Astrocyte of the spinal cord (primary cell): ENCODE results near the gene MAML3.
A peak's percentile ranks its signal among the peaks of the same experiment; 100 is the strongest.

ENCODE experiments used
- DNase-seq: peaks from one replicate; pipeline ENCODE4 v3.0.0; 2011; ENCODE audit warnings: low read depth, low spot score
- H3K4me3 ChIP-seq: 2 replicates; pipeline ENCODE4 v1.5.1; 2011; ENCODE audit warnings: low read depth, mild to moderate bottlenecking, low read length, moderate library complexity
- in situ Hi-C: cut with HindIII; loops from 2 replicates; pipeline ENCODE4 v1.10.0; 2017; ENCODE audit warnings: low sequenced_read_pairs
- TF ChIP-seq, protein P1 (sequence below): IDR thresholded peaks from 2 replicates; pipeline ENCODE4 v1.5.1; 2012; ENCODE audit warnings: low read depth, mild to moderate bottlenecking, low read length, inconsistent platforms

The MAML3 gene

DNA sequence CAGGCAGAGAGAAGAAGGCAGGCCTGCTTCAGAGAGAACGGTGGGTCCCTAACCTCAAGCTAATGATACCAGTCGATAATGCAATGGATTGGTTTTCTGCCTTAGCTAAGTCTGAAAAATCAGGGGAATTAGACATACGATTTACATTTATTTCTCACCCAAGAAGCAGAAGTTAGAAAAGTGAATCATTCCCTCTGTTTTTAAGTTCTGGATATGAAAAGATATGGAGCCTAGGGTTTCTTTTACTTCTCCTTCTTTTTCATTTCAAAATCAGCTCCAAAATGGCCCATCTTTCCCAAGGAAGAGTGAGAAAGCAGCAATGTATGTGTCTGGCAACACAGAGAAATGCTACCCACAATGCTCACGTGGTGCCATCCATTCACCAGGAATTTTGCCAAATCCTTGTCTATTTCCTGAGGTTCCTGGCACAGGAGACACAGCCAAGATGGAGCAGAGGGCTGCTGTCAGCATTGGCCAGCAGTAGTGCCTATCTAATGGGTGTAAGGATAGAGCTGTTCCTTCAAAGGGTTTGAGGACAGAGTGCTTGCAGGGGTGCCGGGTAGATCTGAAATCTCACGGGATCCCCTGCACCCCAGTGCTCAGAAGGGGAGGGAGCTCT, 231.5 kb downstream of the MAML3 start:
- peak; percentile 57 for DNase-seq
- TF ChIP-seq, protein P1, sequence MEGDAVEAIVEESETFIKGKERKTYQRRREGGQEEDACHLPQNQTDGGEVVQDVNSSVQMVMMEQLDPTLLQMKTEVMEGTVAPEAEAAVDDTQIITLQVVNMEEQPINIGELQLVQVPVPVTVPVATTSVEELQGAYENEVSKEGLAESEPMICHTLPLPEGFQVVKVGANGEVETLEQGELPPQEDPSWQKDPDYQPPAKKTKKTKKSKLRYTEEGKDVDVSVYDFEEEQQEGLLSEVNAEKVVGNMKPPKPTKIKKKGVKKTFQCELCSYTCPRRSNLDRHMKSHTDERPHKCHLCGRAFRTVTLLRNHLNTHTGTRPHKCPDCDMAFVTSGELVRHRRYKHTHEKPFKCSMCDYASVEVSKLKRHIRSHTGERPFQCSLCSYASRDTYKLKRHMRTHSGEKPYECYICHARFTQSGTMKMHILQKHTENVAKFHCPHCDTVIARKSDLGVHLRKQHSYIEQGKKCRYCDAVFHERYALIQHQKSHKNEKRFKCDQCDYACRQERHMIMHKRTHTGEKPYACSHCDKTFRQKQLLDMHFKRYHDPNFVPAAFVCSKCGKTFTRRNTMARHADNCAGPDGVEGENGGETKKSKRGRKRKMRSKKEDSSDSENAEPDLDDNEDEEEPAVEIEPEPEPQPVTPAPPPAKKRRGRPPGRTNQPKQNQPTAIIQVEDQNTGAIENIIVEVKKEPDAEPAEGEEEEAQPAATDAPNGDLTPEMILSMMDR: no peak
- in situ Hi-C loops: no loop called here

DNA sequence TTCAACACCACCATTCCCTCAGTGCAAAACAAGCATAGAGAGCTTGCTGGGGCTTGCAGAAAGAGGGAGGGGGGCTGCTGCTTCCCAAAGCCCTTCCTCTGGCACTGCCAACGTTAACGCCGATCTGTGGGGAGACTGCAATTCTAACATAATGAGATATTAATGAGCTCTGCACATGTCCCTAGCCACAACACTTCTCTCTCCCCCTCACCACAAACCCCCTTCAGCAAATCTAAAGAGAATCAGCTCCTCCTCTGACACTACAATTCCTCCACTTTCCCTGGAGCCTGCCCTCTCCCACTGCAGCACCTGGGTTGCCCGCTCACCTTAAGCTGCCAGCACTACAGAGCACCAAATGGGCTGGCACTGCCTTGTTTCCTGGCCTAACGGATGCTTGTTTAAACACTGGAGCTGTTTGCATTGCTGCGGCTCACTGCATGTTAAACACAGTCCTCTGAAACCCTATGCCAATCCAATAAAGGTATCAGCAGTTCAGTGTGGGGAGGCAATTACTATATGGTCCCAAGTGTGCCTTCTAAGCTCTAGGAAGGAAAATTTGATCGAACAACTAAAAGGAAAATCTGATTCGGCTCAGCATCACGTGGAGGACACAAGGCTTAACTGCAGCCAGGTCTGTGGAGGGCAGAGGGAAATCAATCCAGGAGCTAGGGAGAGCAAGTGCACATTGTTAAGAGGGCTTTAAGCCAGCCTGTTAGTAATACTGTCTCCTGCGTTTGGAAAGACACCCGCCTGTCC, 232.4 kb downstream of the MAML3 start:
- DNase-seq: no peak
- in situ Hi-C loops: no loop called here
- TF ChIP-seq, protein P1: no peak
- no peak overlapping the region for H3K4me3 ChIP-seq

More for the DNA sequence above, 231.5 kb downstream of the MAML3 start:
- H3K4me3 ChIP-seq: no peak overlapping the region

DNA sequence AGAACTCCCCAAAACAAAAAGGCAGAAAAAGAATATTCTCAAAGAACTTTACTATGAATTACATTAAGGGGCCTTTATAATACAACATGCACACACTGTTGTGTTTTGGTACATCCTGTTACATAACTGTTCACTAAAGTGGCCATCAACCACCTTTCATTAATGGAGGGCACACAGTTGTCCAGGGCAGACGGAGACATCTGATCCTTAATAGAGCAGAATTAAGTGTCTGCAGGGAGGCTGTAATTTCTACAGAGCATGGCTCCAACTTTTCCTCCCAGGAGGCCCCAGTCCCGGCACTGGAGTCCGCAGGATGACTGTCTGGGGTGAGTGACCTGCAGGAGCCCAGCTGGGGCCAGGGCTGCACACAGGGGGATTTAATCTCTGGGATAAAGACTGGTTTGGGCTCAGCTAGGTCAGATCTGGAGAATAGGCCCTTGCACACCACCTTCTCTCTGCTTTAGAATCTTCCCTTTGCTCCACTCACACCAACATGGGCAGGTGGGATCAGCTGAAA, 233.4 kb downstream of the MAML3 start:
- no peak overlapping the region for H3K4me3 ChIP-seq
- in situ Hi-C loops: no loop called here
- DNase-seq: no peak
- TF ChIP-seq, protein P1: no peak

DNA sequence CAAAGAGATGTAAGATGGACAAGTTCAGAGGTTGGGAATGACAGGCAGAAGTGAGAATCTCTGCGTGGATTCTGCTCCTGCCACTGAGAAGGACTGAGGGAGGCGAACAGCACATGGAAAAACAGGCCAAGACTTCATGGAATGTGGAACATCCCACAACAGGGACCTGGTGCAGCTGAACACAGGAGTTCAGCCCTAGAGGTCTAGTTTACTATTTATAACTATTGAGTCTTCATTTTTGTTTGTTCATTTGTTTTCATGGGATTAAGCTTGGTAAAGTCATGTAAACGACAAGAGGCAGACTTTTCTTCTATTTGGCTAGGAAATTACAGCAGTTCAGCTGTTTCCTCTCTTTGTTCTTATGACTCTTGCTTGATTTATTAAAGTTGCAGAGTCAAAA, 234.5 kb downstream of the MAML3 start:
- DNase-seq: peak; percentile 54
- H3K4me3 ChIP-seq: no peak overlapping the region
- TF ChIP-seq, protein P1: no peak
- in situ Hi-C loops: no loop called here

DNA sequence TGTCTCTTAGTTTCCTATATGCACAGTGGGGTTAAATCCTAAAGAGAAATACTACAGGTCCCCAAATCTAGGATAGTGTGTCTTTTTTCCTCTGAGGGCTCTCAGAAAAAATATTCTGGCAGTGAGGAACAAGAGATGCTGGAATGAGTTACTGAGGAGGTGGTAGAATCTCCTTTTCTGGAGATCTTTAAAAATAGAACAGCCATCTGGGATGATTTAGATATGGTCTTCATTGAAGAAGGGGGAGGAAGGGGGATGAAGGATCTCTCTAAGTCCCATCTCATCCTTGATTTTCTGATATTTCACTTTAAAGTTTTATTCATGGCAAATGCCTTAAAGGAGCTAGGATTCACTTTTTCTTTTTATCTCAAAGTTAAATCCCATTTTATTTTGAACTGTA, 235.0 kb downstream of the MAML3 start:
- no peak for DNase-seq
- in situ Hi-C loops: no loop called here
- no peak overlapping the region for H3K4me3 ChIP-seq
- TF ChIP-seq, protein P1: no peak

DNA sequence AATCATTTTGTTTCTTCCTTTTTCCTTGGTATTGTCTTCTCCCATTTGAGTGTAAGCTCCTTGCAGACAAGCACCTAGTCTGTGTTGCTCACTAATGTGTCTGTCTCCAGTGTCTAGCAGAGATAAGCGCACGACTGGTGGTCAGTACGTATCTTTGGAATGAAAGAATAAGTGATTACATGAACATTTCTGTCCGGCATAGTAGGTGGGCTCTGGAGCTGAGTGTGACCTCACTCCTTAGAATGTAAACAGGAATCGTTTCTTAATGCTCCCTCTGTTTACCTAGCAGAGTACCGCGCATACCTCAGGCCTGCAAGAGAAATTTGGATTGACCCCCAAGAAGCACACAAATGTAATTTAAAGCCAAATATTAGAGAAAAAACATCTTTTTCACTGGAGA, 235.4 kb downstream of the MAML3 start:
- H3K4me3 ChIP-seq: no peak overlapping the region
- in situ Hi-C loops: no loop called here
- no peak for DNase-seq
- TF ChIP-seq, protein P1: no peak
